Fibroblast of upper back skin (primary cell): ENCODE data around the gene POU2AF1.

ENCODE experiments used
- DNase-seq: peaks from one replicate; pipeline ENCODE4 v3.0.0-alpha.2; 2013

Gene POU2AF1

GRCh38 chr11:111360150-111361043 is 18.7 kb downstream of the POU2AF1 start:
- no peak for DNase-seq

- DNase-seq: no peak
Measured at GRCh38 chr11:111359223-111360149, 19.6 kb downstream of the POU2AF1 start.

GRCh38 chr11:111358038-111359001 is 20.8 kb downstream of the POU2AF1 start:
- DNase-seq: no peak

GRCh38 chr11:111357150-111358037 is 21.7 kb downstream of the POU2AF1 start:
- no peak for DNase-seq

GRCh38 chr11:111356660-111357048 is 22.4 kb downstream of the POU2AF1 start:
- no peak for DNase-seq

- DNase-seq: no peak
Measured at GRCh38 chr11:111355956-111356659, 23.0 kb downstream of the POU2AF1 start.

- DNase-seq: no peak
Measured at GRCh38 chr11:111355101-111355500, 24.0 kb downstream of the POU2AF1 start.

- no peak for DNase-seq
Measured at GRCh38 chr11:111354601-111354891, 24.5 kb downstream of the POU2AF1 start.

- no peak for DNase-seq
Measured at GRCh38 chr11:111353776-111354600, 25.1 kb downstream of the POU2AF1 start.

- no peak for DNase-seq
Measured at GRCh38 chr11:111352935-111353710, 26.0 kb downstream of the POU2AF1 start.

GRCh38 chr11:111352231-111352746 is 26.8 kb downstream of the POU2AF1 start:
- no peak for DNase-seq

- no peak for DNase-seq
Measured at GRCh38 chr11:111351374-111352055, 27.6 kb downstream of the POU2AF1 start.

GRCh38 chr11:111350811-111351210 is 28.3 kb downstream of the POU2AF1 start:
- no peak for DNase-seq

GRCh38 chr11:111349191-111349695 is 29.8 kb downstream of the POU2AF1 start:
- no peak for DNase-seq

GRCh38 chr11:111348147-111348546 is 30.9 kb downstream of the POU2AF1 start:
- DNase-seq: no peak

- peak; percentile 62 for DNase-seq
Measured at GRCh38 chr11:111347723-111348115, 31.4 kb downstream of the POU2AF1 start.

GRCh38 chr11:111347002-111347722 is 31.9 kb downstream of the POU2AF1 start:
- peak; percentile 14 for DNase-seq
